Stimulated activated CD8-positive, alpha-beta memory T cell treated with anti-CD3 and anti-CD28 coated beads, Interleukin-15, amount 100 ng/mL, for 24 hours (primary cell): ENCODE measurements around the gene TMEM151B.
"Not testable (repeated sequence)": the region's sequence is repeated elsewhere in the genome, so short reads cannot be mapped to it uniquely, and the experiment has no call there.

Experiments
- DNase-seq: peaks from one replicate; pipeline ENCODE4 v3.0.0-alpha.2; 2020; ENCODE audit warnings: low read depth

TMEM151B gene

DNA sequence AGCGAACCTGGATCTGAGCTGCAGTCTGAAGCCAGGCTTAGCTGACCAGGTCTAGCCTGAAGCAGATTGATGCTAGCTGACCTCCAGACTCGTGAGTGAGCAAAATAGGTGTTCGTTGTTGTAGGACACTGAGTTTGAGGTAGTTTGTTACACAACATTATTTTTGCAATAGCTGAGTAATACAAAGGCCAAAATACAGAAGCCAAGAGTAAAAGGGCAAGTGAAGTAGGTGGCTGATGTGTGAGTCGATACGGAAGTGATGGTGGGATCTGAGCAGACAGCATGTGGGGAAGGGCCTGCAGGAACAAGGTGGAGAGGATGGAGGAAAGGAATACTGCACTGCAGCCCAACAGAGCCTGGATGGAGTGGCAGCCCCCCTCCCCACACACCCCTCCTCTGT lies 63.7 kb downstream of the TMEM151B start:
- no peak for DNase-seq

GRCh38 chr6:44335631-44336030 lies 65.4 kb downstream of the TMEM151B start:
- DNase-seq, result no peak

GRCh38 chr6:44338228-44339122 lies 68.2 kb downstream of the TMEM151B start:
- peak; percentile 17 for DNase-seq

GRCh38 chr6:44339301-44339700 lies 69.1 kb downstream of the TMEM151B start:
- no peak for DNase-seq

GRCh38 chr6:44339763-44340625 lies 69.7 kb downstream of the TMEM151B start:
- no peak for DNase-seq

DNA sequence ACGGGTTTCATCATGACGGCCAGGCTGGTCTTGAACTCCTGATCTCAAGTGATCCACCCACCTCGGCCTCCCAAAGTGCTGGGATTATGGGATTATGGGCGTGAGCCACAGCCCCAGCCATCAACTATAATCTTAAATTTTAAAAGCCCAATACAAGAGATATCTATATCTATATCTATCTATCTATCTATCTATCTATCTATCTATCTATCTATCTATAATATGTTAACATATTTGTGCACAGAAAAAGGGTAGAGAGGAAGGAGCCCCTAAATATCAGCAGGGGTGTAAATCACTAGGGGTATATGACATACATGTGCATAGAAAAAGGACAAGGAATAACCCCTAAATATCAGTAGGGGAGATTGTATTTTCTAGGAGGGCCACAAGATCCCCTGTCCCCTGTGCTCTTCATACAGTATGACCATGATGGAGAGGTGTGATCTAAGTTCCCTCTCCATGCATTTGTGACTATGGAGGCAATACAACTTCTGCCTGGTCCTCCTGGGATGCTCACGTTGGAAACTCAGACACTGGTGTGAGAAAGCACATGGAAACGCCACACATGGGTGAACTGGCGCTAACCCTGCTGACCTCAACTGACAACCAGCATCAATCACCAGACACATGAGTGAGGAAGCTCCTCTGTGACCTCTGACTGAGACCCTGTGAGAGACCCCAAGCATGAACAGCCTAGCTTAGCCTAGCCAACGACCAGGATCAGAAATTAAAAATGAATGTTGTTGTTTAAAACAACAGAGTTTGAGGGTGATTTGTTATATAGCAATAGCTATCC lies 71.0 kb downstream of the TMEM151B start:
- DNase-seq, result no peak

DNA sequence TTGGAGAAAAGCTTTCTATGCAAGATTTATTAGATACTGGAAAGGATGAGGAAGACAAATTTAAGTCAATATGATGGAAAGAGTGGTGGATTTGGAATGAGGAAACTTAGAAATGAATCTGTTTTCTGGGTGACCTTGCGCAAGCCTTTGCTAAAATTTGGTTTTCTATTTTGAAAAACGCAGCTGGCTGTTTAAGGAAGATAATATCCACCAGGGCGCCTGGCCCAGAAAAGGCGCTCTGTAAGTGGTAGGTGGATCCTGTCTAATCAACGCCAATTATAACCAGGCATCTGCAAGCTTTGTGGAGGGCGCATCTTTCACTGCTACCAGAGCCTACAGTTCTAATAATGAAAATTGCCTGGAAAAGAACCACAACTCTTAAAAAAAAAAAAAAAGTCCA lies 71.8 kb downstream of the TMEM151B start:
- no peak for DNase-seq

DNA sequence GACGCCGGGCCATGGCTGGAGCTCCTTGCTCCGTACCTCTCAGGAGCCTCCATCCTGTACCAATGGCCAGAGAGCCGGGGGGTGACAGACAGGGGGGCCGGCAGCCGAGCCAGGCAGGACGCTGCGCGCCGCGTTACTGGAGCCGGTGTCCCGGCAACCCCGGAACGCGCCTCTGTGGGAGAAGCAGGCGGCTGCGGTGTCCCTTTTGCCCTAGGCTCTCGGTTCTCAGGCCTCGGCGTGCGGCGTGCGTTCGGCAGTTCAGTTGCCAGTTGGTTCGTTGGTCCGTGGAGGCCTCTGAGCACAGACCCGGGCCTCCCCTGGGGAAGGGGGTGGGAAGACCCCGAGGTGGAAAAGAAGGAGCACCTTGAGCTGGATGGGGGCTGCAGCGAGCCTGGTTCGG lies 72.2 kb downstream of the TMEM151B start, which contains the start of gene SPATS1:
SPATS1 (plus strand) TSS at position 162 of the 400 bp plus-strand sequence. CDS start 446 bp downstream, outside the sequence.
- no peak for DNase-seq

DNA sequence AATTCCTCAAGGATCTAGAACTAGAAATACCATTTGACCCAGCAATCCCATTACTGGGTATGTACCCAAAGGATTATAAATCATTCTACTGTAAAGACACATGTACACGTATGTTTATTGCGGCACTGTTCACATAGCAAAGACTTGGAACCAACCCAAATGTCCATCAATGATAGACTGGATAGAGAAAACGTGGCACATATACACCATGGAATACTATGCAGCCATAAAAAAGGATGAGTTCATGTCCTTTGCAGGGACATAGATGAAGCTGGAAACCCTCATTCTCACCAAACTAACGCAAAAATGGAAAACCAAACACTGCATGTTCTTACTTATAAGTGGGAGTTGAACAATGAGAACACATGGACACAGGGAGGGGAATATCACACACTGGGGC lies 76.6 kb downstream of the TMEM151B start:
- not testable (repeated sequence) for DNase-seq

DNA sequence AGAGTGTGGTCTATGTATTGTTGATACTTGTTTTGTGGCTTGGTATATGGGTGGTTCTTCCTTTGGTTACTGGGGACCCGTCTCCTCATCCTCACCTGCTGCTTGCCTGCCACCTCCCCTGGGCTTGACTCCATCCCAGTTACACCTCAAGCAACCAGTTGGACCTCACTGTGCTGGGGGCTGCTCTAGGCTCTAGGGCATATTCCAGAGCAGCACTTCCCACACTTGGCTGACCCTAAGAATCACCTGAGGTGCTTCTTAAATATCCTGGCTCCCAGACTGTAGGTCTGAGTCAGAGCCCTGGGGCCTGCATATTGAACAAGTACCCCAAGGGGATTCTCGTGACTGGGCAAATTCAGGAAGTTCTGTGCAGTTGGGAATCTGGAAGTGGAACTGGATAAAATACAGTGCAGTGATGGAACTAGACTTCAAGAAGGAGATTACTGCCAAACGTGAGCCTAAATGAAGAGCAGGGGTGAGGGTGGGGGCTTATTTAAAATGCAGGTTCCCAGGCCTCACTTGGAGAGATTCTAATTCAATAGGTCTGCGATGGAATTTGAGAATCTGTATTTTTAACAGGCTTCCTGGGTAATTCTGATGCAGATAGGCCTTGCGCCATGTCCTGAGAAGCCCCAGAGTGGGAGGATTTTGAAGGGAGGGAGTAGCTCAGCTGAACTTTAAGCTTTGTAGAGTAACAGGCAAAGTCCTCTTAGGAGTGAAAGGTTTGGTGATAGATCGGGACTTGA lies 79.8 kb downstream of the TMEM151B start:
- DNase-seq, result no peak

DNA sequence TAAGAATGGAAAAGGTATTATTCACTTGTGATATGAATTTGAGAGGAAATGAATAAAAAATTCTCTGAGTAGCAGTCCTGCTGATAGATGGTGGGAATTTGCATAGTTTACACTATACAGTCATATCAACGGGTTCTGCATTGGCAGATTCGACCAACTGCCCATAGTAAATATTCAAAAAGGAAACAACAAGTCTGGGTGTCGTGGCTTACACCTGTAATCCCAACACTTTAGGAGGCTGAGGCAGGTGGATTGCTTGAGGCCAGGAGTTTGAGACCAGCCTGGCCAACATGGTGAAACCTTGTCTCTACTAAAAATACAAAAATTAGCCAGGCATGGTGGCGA lies 80.4 kb downstream of the TMEM151B start:
- DNase-seq, result not testable (repeated sequence)

DNA sequence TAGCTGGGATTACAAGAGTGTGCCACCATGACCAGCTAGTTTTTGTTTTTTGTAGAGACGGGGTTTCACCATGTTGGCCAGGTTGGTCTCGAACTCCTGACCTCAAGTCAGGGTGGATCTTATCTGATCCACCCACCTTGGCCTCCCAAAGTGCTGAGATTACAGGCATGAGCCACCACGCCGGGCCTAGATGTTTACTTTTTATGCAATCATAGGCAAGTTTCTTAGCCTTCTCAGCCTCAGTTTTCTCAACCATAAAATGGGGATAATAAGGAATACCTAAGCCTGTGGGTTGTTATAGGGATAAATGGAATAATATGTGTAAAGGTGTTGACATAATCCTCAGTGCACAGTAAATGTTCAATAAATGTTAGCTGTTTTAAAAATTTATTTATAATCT lies 82.0 kb downstream of the TMEM151B start:
- DNase-seq, result no peak

GRCh38 chr6:44353336-44353735 lies 83.1 kb downstream of the TMEM151B start:
- DNase-seq, result no peak

- no peak for DNase-seq
Observed at GRCh38 chr6:44355640-44356039, 85.4 kb downstream of the TMEM151B start.

- DNase-seq, result no peak
Observed at GRCh38 chr6:44356487-44356886, 86.2 kb downstream of the TMEM151B start.
